ENCODE results near the gene POU2F2. TPM values are rescaled to one million over a fixed set of nuclear protein-coding genes. Genes with fewer than 3 reads are reported as not detected.

Gene POU2F2
- total and polyA plus RNA-seq, 2 experiments from 2014 or later, result 1.5 to 3.0 TPM

DNA sequence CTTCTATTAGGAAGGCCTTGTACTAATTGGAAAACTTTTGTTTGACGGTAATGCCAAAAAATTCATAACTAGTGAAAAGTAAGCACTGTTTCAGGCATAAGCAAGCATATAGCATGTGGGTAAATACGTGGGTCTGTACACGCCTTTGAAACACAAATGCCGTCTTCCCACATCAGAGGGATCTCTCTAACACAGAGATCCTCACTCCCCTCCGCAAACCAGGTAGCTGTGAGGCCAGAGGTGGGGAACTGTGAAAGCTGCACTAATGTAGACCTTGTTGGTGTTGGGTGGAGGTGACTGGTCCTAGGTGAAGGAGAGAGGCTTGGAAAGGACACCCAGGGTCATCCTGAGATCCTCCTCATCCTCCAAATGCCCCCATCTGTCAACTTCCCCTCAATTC, 16.0 kb upstream of the POU2F2 start:
- H2AFZ ChIP-seq, result no peak overlapping the region
- H3K4me1 ChIP-seq (ENCODE audit: insufficient read depth), result no peaks in the 10 kb centered on the region
- no peak overlapping the region for H3K27ac ChIP-seq
- no peak for DNase-seq
- no peaks in the 10 kb centered on the region for H3K79me2 ChIP-seq (ENCODE audit: insufficient read depth)
- H3K36me3 ChIP-seq (ENCODE audit: low read depth), result no peaks in the 10 kb centered on the region
- no peak overlapping the region for H3K4me2 ChIP-seq (ENCODE audit: unreplicated experiment)
- 48 to 49% methylated on average over 5 of the region's 5 CpGs for WGBS, 2 experiments (ENCODE audit: low coverage in 1 of 2, low lambda C conversion rate in 2 of 2, missing lambda C conversion rate in 2 of 2)
- no peak overlapping the region for H3K9ac ChIP-seq
- H3F3A ChIP-seq (ENCODE audit: insufficient read depth), result no peaks in the 10 kb centered on the region
- H3K4me3 ChIP-seq, result no peak overlapping the region
- H3K9me2 ChIP-seq (ENCODE audit: insufficient read depth), result no peaks in the 10 kb centered on the region
- H3K9me3 ChIP-seq (ENCODE audit: low read depth), result no peaks in the 10 kb centered on the region
- H3K27me3 ChIP-seq (replicated peaks; ENCODE audit: insufficient read depth), result peaks cover 58% of the 10 kb centered on the region
- TF ChIP-seq EZH2phosphoT487 (IDR thresholded peaks at IDR 0.05; ENCODE audit: insufficient read depth, low read depth), result no peak
- TF ChIP-seq EZH2 (IDR thresholded peaks at IDR 0.05; ENCODE audit: insufficient read depth, poor library complexity, severe bottlenecking), result no peak
- in situ Hi-C loops (cut with MboI), result no loop called here
- H4K20me1 ChIP-seq (ENCODE audit: insufficient read depth), result no peaks in the 10 kb centered on the region

DNA sequence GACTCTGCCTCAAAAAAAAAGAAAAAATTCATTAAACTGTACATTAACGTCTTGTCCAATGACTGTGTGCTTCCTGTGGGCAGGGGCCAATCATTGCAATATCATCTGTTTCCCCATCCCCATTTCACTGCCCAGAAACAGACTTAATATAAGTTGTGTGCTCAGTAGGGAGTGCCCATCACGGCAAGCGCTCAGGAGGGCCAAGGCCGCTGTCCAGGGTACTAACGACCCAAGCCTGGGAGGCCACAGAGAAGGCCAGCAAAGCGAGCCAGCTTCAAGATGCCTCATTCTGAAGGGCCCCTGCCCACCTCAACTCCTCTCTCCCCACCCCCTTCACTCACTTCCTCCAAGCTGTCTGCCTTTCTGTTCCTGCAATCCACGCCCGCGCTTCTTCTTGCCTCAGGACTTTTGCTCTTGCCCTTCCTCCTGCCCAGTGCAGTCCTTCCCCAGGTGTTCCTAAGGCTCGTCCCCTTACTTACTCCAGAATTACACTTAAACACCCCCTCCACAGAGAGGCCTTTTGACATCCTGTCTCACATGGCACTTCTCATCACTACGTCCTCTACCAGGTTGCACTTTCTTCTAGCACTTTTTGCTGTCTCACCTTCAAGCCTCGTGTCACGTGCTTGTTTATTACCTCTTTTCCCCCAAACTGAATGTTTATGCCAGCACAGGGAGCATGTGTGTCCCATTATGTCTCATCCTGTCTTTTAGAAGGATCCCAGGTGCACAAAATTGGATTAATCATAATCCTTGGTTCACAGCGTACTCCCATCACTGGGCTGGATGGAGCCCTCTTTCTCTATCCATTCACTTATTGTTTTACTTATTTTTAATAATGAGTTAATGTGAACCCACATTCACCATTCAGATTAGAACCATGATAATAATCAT, 11.3 kb upstream of the POU2F2 start:
- Histone ChIP-seq H3K4me1 (ENCODE audit: insufficient read depth) (no peaks in the 10 kb centered on the region), H3K27ac (no peak overlapping the region), H3F3A (ENCODE audit: insufficient read depth) (no peaks in the 10 kb centered on the region), H3K4me2 (ENCODE audit: unreplicated experiment) (no peak overlapping the region), H3K4me3 (no peak overlapping the region), H3K9ac (no peak overlapping the region), H3K27me3 (replicated peaks; ENCODE audit: insufficient read depth) (peaks cover 27% of the 10 kb centered on the region), H3K36me3 (ENCODE audit: low read depth) (no peaks in the 10 kb centered on the region), H3K9me3 (ENCODE audit: low read depth) (no peaks in the 10 kb centered on the region), H3K79me2 (ENCODE audit: insufficient read depth) (no peaks in the 10 kb centered on the region), H3K9me2 (ENCODE audit: insufficient read depth) (no peaks in the 10 kb centered on the region), H4K20me1 (ENCODE audit: insufficient read depth) (no peaks in the 10 kb centered on the region), H2AFZ (no peak overlapping the region)
- 43 to 46% methylated on average over 13 to 14 of the region's 14 CpGs for WGBS, 2 experiments (ENCODE audit: low coverage in 1 of 2, low lambda C conversion rate in 2 of 2, missing lambda C conversion rate in 2 of 2)
- no peak for TF ChIP-seq EZH2phosphoT487 (IDR thresholded peaks at IDR 0.05; ENCODE audit: insufficient read depth, low read depth)
- TF ChIP-seq EZH2 (IDR thresholded peaks at IDR 0.05; ENCODE audit: insufficient read depth, poor library complexity, severe bottlenecking), result no peak
- in situ Hi-C loops (cut with MboI), result no loop called here
- peak; percentile 60 for DNase-seq

DNA sequence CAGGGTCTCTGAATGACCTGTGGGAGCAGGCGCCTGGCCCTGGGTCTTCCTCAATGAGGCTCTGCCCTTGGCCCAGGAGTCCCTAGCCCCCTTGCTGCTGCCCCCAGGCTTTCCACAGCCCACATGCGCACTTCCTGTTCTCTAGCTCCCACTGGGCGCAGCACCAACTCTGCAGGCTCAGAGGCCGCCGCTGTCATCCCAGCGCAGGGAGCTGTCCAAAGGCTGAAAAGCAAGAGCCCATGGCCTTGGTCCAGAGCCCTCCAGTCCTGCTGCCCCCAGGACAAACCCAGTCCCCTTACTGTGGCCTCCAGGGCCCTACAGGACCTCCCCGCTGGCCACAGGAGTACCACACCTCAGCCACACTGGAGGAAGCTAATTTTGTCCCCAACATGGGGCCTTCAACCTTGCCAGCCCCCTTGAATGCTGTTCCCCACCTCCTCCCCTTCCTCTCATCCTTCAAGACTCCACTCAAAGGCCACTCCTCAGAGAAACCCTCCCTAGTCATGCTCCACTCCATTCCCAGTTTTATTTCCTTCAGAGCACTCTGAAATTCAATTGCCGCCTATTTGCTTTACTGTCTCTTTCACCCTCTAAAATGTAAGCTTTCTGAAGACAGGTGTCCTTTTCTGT, 8.0 kb upstream of the POU2F2 start:
- peak; percentile 86 for DNase-seq
- no peak overlapping the region for H3K27ac ChIP-seq
- H3K9ac ChIP-seq, result no peak overlapping the region
- H3K9me2 ChIP-seq (ENCODE audit: insufficient read depth), result no peaks in the 10 kb centered on the region
- H4K20me1 ChIP-seq (ENCODE audit: insufficient read depth), result no peaks in the 10 kb centered on the region
- no peak overlapping the region for H3K4me2 ChIP-seq (ENCODE audit: unreplicated experiment)
- no peaks in the 10 kb centered on the region for H3K36me3 ChIP-seq (ENCODE audit: low read depth)
- 6% methylated on average over 8 of the region's 8 CpGs for WGBS, 2 experiments (ENCODE audit: low coverage in 1 of 2, low lambda C conversion rate in 2 of 2, missing lambda C conversion rate in 2 of 2)
- H3F3A ChIP-seq (ENCODE audit: insufficient read depth), result no peaks in the 10 kb centered on the region
- peaks cover 3% of the 10 kb centered on the region; the same call in 1 of the 2 replicates for H3K27me3 ChIP-seq (replicated peaks; ENCODE audit: insufficient read depth)
- in situ Hi-C loops (cut with MboI), result no loop called here
- H3K4me1 ChIP-seq (ENCODE audit: insufficient read depth), result no peaks in the 10 kb centered on the region
- H3K4me3 ChIP-seq, result no peak overlapping the region
- no peaks in the 10 kb centered on the region for H3K79me2 ChIP-seq (ENCODE audit: insufficient read depth)
- no peaks in the 10 kb centered on the region for H3K9me3 ChIP-seq (ENCODE audit: low read depth)
- no peak overlapping the region for H2AFZ ChIP-seq
- TF ChIP-seq EZH2phosphoT487 (IDR thresholded peaks at IDR 0.05; ENCODE audit: insufficient read depth, low read depth) (no peak), EZH2 (IDR thresholded peaks at IDR 0.05; ENCODE audit: insufficient read depth, poor library complexity, severe bottlenecking) (no peak)

DNA sequence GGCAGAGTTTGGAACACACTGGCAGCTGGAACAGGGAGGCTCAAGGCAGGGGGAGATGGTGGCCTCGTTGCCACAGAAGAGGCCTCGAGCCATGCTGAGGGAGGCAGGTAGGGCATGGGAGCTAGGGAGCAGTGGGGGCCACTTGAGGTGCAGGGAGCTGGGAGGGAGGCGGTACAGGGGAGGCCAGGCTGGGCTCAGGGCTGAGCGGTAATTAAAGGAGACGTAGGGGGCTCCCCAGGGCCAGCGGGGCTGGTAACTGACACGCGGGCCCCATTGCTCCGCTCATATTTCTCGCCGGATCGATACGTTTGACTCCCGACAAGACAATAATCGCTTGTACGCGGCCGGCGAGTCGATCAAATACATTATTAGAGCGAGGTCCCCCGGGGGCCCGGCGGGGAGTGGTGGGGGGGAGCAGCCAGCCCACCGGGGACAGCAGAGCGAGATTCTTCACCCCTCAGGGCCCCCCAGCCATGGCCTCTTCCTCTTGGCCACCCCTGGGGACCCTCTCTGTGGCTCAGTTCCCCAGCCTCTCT, 2.4 kb upstream of the POU2F2 start:
- Histone ChIP-seq H4K20me1 (ENCODE audit: insufficient read depth) (no peaks in the 10 kb centered on the region), H2AFZ (no peak overlapping the region), H3K9me3 (ENCODE audit: low read depth) (no peaks in the 10 kb centered on the region), H3F3A (ENCODE audit: insufficient read depth) (peaks cover 7% of the 10 kb centered on the region; the same call in 1 of the 2 replicates), H3K4me2 (ENCODE audit: unreplicated experiment) (no peak overlapping the region), H3K79me2 (ENCODE audit: insufficient read depth) (peaks cover 4% of the 10 kb centered on the region; the same call in 1 of the 2 replicates), H3K27ac (no peak overlapping the region), H3K9ac (no peak overlapping the region), H3K9me2 (ENCODE audit: insufficient read depth) (no peaks in the 10 kb centered on the region), H3K36me3 (ENCODE audit: low read depth) (no peaks in the 10 kb centered on the region), H3K4me3 (no peak overlapping the region), H3K4me1 (ENCODE audit: insufficient read depth) (peaks cover 18% of the 10 kb centered on the region), H3K27me3 (replicated peaks; ENCODE audit: insufficient read depth) (no peaks in the 10 kb centered on the region)
- DNase-seq, result no peak
- in situ Hi-C loops (cut with MboI), result no loop called here
- TF ChIP-seq EZH2 (IDR thresholded peaks at IDR 0.05; ENCODE audit: insufficient read depth, poor library complexity, severe bottlenecking), result no peak
- TF ChIP-seq EZH2phosphoT487 (IDR thresholded peaks at IDR 0.05; ENCODE audit: insufficient read depth, low read depth), result no peak
- WGBS, 2 experiments (ENCODE audit: low coverage in 1 of 2, low lambda C conversion rate in 2 of 2, missing lambda C conversion rate in 2 of 2), result 72 to 73% methylated on average over 7 to 26 of the region's 26 CpGs
